ENCODE measurements around the gene BCDIN3D. TPM values are rescaled to one million over a fixed set of nuclear protein-coding genes. Genes with fewer than 3 reads are reported as not detected.

BCDIN3D gene
- total RNA-seq, 1 experiment from 2014 or later: 5.8 TPM

- no peak for DNase-seq
- H3K4me3 ChIP-seq: no peak overlapping the region
- no peaks in the 10 kb centered on the region for H3K27me3 ChIP-seq
- H3K36me3 ChIP-seq: peaks cover 3% of the 10 kb centered on the region; the same call in 1 of the 2 replicates
- no peaks in the 10 kb centered on the region for H3K9me3 ChIP-seq
These were observed 46.1 kb downstream of the BCDIN3D start for GRCh38 chr12:49796606-49797448.

GRCh38 chr12:49796155-49796554 lies 46.8 kb downstream of the BCDIN3D start:
- Histone ChIP-seq H3K27me3 (no peaks in the 10 kb centered on the region), H3K36me3 (peaks cover 3% of the 10 kb centered on the region; the same call in 1 of the 2 replicates), H3K9me3 (no peaks in the 10 kb centered on the region), H3K4me3 (no peak overlapping the region)
- DNase-seq: no peak

GRCh38 chr12:49795654-49796105 lies 47.2 kb downstream of the BCDIN3D start:
- H3K4me3 ChIP-seq: no peak overlapping the region
- H3K36me3 ChIP-seq: 0 out of 2 replicates have a peak, but pooled peaks cover 3% of the 10 kb centered on the region
- no peaks in the 10 kb centered on the region for H3K27me3 ChIP-seq

GRCh38 chr12:49794811-49795653 lies 47.9 kb downstream of the BCDIN3D start:
- DNase-seq: no peak
- 0 out of 2 replicates have a peak, but pooled peaks cover 3% of the 10 kb centered on the region for H3K36me3 ChIP-seq

More at GRCh38 chr12:49795654-49796105, 47.2 kb downstream of the BCDIN3D start:
- DNase-seq: no peak
- no peaks in the 10 kb centered on the region for H3K9me3 ChIP-seq

GRCh38 chr12:49794021-49794420 lies 48.9 kb downstream of the BCDIN3D start:
- Histone ChIP-seq H3K27me3 (no peaks in the 10 kb centered on the region), H3K4me3 (no peak overlapping the region), H3K36me3 (0 out of 2 replicates have a peak, but pooled peaks cover 3% of the 10 kb centered on the region), H3K9me3 (no peaks in the 10 kb centered on the region)
- no peak for DNase-seq

More at GRCh38 chr12:49794811-49795653, 47.9 kb downstream of the BCDIN3D start:
- Histone ChIP-seq H3K27me3 (no peaks in the 10 kb centered on the region), H3K9me3 (no peaks in the 10 kb centered on the region), H3K4me3 (no peak overlapping the region)

GRCh38 chr12:49793620-49794019 lies 49.3 kb downstream of the BCDIN3D start:
- Histone ChIP-seq H3K27me3 (no peaks in the 10 kb centered on the region), H3K9me3 (no peaks in the 10 kb centered on the region), H3K36me3 (0 out of 2 replicates have a peak, but pooled peaks cover 3% of the 10 kb centered on the region), H3K4me3 (no peak overlapping the region)
- no peak for DNase-seq

- Histone ChIP-seq H3K36me3 (0 out of 2 replicates have a peak, but pooled peaks cover 3% of the 10 kb centered on the region), H3K27me3 (no peaks in the 10 kb centered on the region), H3K9me3 (no peaks in the 10 kb centered on the region), H3K4me3 (no peak overlapping the region)
- DNase-seq: no peak
These were observed 49.8 kb downstream of the BCDIN3D start for GRCh38 chr12:49792976-49793580.

- H3K9me3 ChIP-seq: no peaks in the 10 kb centered on the region
- no peak overlapping the region for H3K4me3 ChIP-seq
- H3K36me3 ChIP-seq: no peaks in the 10 kb centered on the region
- H3K27me3 ChIP-seq: no peaks in the 10 kb centered on the region
- DNase-seq: no peak
These were observed 50.5 kb downstream of the BCDIN3D start for GRCh38 chr12:49792181-49792970.

GRCh38 chr12:49791700-49792099 lies 51.2 kb downstream of the BCDIN3D start:
- no peaks in the 10 kb centered on the region for H3K36me3 ChIP-seq
- DNase-seq: no peak
- no peaks in the 10 kb centered on the region for H3K27me3 ChIP-seq
- H3K9me3 ChIP-seq: no peaks in the 10 kb centered on the region
- no peak overlapping the region for H3K4me3 ChIP-seq

- no peak overlapping the region for H3K4me3 ChIP-seq
- no peaks in the 10 kb centered on the region for H3K9me3 ChIP-seq
- H3K27me3 ChIP-seq: no peaks in the 10 kb centered on the region
- H3K36me3 ChIP-seq: no peaks in the 10 kb centered on the region
- DNase-seq: no peak
These were observed 52.0 kb downstream of the BCDIN3D start for GRCh38 chr12:49790741-49791555.

GRCh38 chr12:49789992-49790391 lies 52.9 kb downstream of the BCDIN3D start:
- DNase-seq: no peak
- Histone ChIP-seq H3K4me3 (no peak overlapping the region), H3K27me3 (no peaks in the 10 kb centered on the region), H3K9me3 (no peaks in the 10 kb centered on the region), H3K36me3 (no peaks in the 10 kb centered on the region)

- Histone ChIP-seq H3K27me3 (no peaks in the 10 kb centered on the region), H3K9me3 (no peaks in the 10 kb centered on the region), H3K4me3 (no peak overlapping the region), H3K36me3 (no peaks in the 10 kb centered on the region)
- no peak for DNase-seq
These were observed 55.2 kb downstream of the BCDIN3D start for GRCh38 chr12:49787672-49788071.

Measured in MG63 (cell line).